IMR-90 (cell line): ENCODE measurements around the gene MAP7D1. TPM values are rescaled to one million over a fixed set of nuclear protein-coding genes. Genes with fewer than 3 reads are reported as not detected.

ENCODE experiments used
- ATAC-seq: fragments of 200-7000 bp; cut with Tn5 transposase; 2 replicates; pipeline ENCODE4 v1.9.1; 2020; ENCODE audit warnings: low read depth, mild to moderate bottlenecking, moderate library complexity
- BruUV-seq: library from RNA; stranded (reverse); fragments of 400-500 nt; replicated peaks from 2 replicates; lab custom pipeline; 2021; lab: Mats Ljungman, UMichigan
- CTCF ChIA-PET: fragments of 300-600 bp; formaldehyde crosslinking; extraction: SDS; loops from one replicate; lab custom pipeline; 2021; ENCODE audit warnings: antibody characterized with exemption; lab: Yijun Ruan, JAX
- POLR2A ChIA-PET: fragments of 300-600 bp; sonication (Branson Sonifier 250); formaldehyde crosslinking; loops from one replicate; lab custom pipeline; 2022; ENCODE audit warnings: antibody characterized with exemption; ENCODE audit not compliant: unreplicated experiment; lab: Charles Lee
- DNase-seq: peaks from one replicate; pipeline ENCODE4 v3.0.0; 2013
- H2AFZ ChIP-seq: replicated peaks from 2 replicates; pipeline ENCODE3; 2013; ENCODE audit warnings: low read length, mild to moderate bottlenecking; ENCODE audit not compliant: poor library complexity
- H2AK5ac ChIP-seq: 2 replicates; pipeline ENCODE4 v1.6.1; 2013; ENCODE audit warnings: low read depth, low read length, inconsistent platforms
- H2AK9ac ChIP-seq: replicated peaks from 2 replicates; pipeline ENCODE3; 2013; ENCODE audit warnings: mild to moderate bottlenecking, low read depth, low read length, moderate library complexity; ENCODE audit not compliant: poor library complexity
- H2BK120ac ChIP-seq: 2 replicates; pipeline ENCODE4 v1.6.1; 2013; ENCODE audit warnings: low read depth, low read length, inconsistent platforms
- H2BK15ac ChIP-seq: 3 replicates; pipeline ENCODE4 v1.6.1; 2013; ENCODE audit warnings: low read depth, low read length, inconsistent platforms
- H2BK20ac ChIP-seq: 2 replicates; pipeline ENCODE4 v1.6.1; 2013; ENCODE audit warnings: low read depth, mild to moderate bottlenecking, inconsistent platforms, low read length, moderate library complexity
- H2BK5ac ChIP-seq: 2 replicates; pipeline ENCODE4 v1.6.1; 2013; ENCODE audit warnings: mild to moderate bottlenecking, low read depth, low read length, inconsistent platforms; ENCODE audit not compliant: poor library complexity, severe bottlenecking
- H3K14ac ChIP-seq: replicated peaks from 2 replicates; pipeline ENCODE4 v1.6.1; 2013; ENCODE audit warnings: low read depth, low read length, inconsistent platforms
- H3K18ac ChIP-seq: 2 replicates; pipeline ENCODE4 v1.6.1; 2013; ENCODE audit warnings: low read depth, low read length, control low read depth
- H3K23ac ChIP-seq: 2 replicates; pipeline ENCODE4 v1.6.1; 2013; ENCODE audit warnings: low read depth, low read length, inconsistent platforms
- H3K27ac ChIP-seq: 2 replicates; pipeline ENCODE4 v1.5.1; 2013; ENCODE audit warnings: mild to moderate bottlenecking, control low read depth, low read length; ENCODE audit not compliant: insufficient read depth
- H3K27me3 ChIP-seq: 2 replicates; pipeline ENCODE4 v1.6.1; 2013; ENCODE audit warnings: low read length; ENCODE audit not compliant: control insufficient read depth, insufficient read depth
- H3K36me3 ChIP-seq: 2 replicates; pipeline ENCODE4 v1.6.1; 2013; ENCODE audit warnings: low read length, mixed read lengths; ENCODE audit not compliant: control insufficient read depth, insufficient read depth
- H3K4ac ChIP-seq: 2 replicates; pipeline ENCODE4 v1.6.1; 2013; ENCODE audit warnings: low read depth, low read length, inconsistent platforms
- H3K4me1 ChIP-seq: 2 replicates; pipeline ENCODE4 v1.6.1; 2013; ENCODE audit warnings: low read length, mixed read lengths; ENCODE audit not compliant: control insufficient read depth, insufficient read depth
- H3K4me2 ChIP-seq: 2 replicates; pipeline ENCODE4 v1.6.1; 2013; ENCODE audit warnings: low read depth, mild to moderate bottlenecking, control low read depth, low read length, moderate library complexity
- H3K4me3 ChIP-seq: 2 replicates; pipeline ENCODE4 v1.5.1; 2013; ENCODE audit warnings: low read depth, mild to moderate bottlenecking, control low read depth, low read length, moderate library complexity; ENCODE audit not compliant: insufficient read depth
- H3K56ac ChIP-seq: 2 replicates; pipeline ENCODE4 v1.6.1; 2013; ENCODE audit warnings: low read length, inconsistent platforms; ENCODE audit not compliant: insufficient read depth; ENCODE audit errors: extremely low read depth
- H3K79me1 ChIP-seq, 2 experiments: 2 replicates each; pipeline ENCODE4 v1.6.1; 2013; ENCODE audit warnings: low read length in 2 of 2, inconsistent platforms in 1 of 2, low read depth in 1 of 2
- H3K9ac ChIP-seq: 2 replicates; pipeline ENCODE4 v1.6.1; 2013; ENCODE audit warnings: low read depth, low read length, control low read depth
- H3K9me1 ChIP-seq: 2 replicates; pipeline ENCODE4 v1.6.1; 2013; ENCODE audit warnings: low read length, inconsistent platforms; ENCODE audit not compliant: insufficient read depth
- H3K9me3 ChIP-seq: 2 replicates; pipeline ENCODE4 v1.6.1; 2013; ENCODE audit warnings: low read length; ENCODE audit not compliant: control insufficient read depth, insufficient read depth
- H4K20me1 ChIP-seq: 2 replicates; pipeline ENCODE4 v1.6.1; 2013; ENCODE audit warnings: low read length, inconsistent platforms; ENCODE audit not compliant: insufficient read depth
- H4K5ac ChIP-seq: 2 replicates; pipeline ENCODE4 v1.6.1; 2013; ENCODE audit warnings: mild to moderate bottlenecking, low read depth, low read length, control low read depth
- H4K8ac ChIP-seq, 2 experiments: 2 replicates each; pipeline ENCODE4 v1.6.1; 2013; ENCODE audit warnings: low read depth in 2 of 2, low read length in 2 of 2, control low read depth in 1 of 2, inconsistent platforms in 1 of 2
- H4K91ac ChIP-seq: 2 replicates; pipeline ENCODE4 v1.6.1; 2013; ENCODE audit warnings: low read depth, low read length, inconsistent platforms; ENCODE audit not compliant: insufficient read depth
- BHLHE40 ChIP-seq: fragments of 150-350 bp; IDR thresholded peaks from 2 replicates; pipeline ENCODE4 v1.6.1; 2016; ENCODE audit warnings: mild to moderate bottlenecking, low read depth, low read length
- CEBPB ChIP-seq: IDR thresholded peaks from 2 replicates; pipeline ENCODE4 v1.6.1; 2012; ENCODE audit warnings: low read depth, low read length, improper control_type of control experiment
- CHD1 ChIP-seq: IDR thresholded peaks from 2 replicates; pipeline ENCODE4 v1.6.1; 2012; ENCODE audit warnings: low read depth, low read length, improper control_type of control experiment
- MAFK ChIP-seq: IDR thresholded peaks from 2 replicates; pipeline ENCODE4 v1.6.1; 2012; ENCODE audit warnings: low read depth, low read length, improper control_type of control experiment
- NFE2L2 ChIP-seq: fragments of 150-350 bp; IDR thresholded peaks from 2 replicates; pipeline ENCODE4 v1.6.1; 2016; ENCODE audit warnings: low read depth, mild to moderate bottlenecking, low read length
- WGBS, 2 experiments: methylation state at CpG; one replicate each; pipeline versions ENCODE4 v1.1.5 to v1.1.7; 2013; ENCODE audit warnings: missing lambda C conversion rate in 2 of 2; ENCODE audit not compliant: insufficient read length in 1 of 2; ENCODE audit errors: extremely low coverage in 2 of 2; 5-methylcytosine and 5-hydroxymethylcytosine counted together
- dilution Hi-C: fragments of 300-500 bp; cut with HindIII; formaldehyde crosslinking; loops from one replicate; pipeline ENCODE4 v1.14.3; 2018; ENCODE audit warnings: low sequenced_read_pairs; ENCODE audit not compliant: unreplicated experiment
- in situ Hi-C: fragments of 300-500 bp; cut with MboI; formaldehyde crosslinking; loops from 3 replicates; pipeline ENCODE4 v1.14.3; 2019; ENCODE audit warnings: low sequenced_read_pairs, inconsistent platforms, mixed read lengths
- intact Hi-C: fragments of 100-400 bp; cut with micrococcal nuclease; formaldehyde crosslinking; loops from 2 replicates; pipeline ENCODE4 v1.10.0; 2022
- polyA plus RNA-seq, 3 experiments: library from polyadenylated mRNA; depleted of rRNA; stranded (reverse); fragments of >200 nt; gene quantifications; 2 replicates each; pipeline ENCODE4 v1.2.3, GENCODE V29; 2012; ENCODE audit warnings: low replicate concordance in 1 of 3
- total RNA-seq: library from RNA; depleted of rRNA; stranded (reverse); fragments of >200 nt; gene quantifications from 2 replicates; pipeline ENCODE4 v1.2.3, GENCODE V29; 2012
- TF ChIP-seq, protein P1 (sequence below): conservative IDR thresholded peaks from 2 replicates; pipeline ENCODE4 v1.5.1; 2012; ENCODE audit warnings: mild to moderate bottlenecking, low read depth, low read length, improper control_type of control experiment

MAP7D1 gene
- total and polyA plus RNA-seq, 2 of the 4 experiments (the other 2 are of a cell fraction), result 32.3 to 81.9 TPM

DNA sequence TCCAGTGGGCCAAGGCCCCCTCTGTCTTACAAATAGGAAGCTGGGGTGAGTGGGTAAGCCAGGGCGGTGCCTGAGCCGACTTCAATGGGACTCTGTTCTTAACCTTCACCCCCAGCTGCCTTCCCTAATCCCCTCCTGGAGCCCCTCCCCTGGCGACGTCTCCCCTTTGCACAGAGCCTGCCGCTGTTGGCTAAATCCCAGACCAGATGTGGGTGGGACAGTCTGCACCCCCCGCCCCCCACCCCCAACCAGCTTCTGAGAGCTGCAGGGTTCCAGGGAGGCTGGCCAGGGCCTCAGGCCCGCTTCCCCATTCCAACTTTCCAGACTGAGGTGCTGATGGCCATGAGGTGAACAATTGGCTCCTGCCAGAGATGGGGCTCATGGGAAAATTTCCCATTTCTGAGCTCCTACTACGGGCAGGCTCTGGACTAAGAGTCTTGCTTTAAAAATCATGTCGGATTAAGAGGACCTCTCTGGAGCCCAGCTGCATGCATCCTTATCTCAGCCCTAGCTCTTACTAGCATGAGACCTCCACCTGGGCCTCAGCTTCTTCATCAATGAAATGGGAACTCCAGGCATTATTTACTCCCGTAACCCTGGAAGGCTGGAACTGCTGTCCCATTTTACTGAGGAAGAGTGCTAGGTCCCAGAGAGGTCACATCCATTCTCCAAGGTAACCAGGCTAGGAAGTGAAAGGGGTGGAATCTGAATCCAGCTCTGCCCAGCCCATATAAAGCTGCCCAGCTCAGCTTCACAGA is 37.3 kb upstream of the MAP7D1 start (continued):
- no peak for TF ChIP-seq CHD1

DNA sequence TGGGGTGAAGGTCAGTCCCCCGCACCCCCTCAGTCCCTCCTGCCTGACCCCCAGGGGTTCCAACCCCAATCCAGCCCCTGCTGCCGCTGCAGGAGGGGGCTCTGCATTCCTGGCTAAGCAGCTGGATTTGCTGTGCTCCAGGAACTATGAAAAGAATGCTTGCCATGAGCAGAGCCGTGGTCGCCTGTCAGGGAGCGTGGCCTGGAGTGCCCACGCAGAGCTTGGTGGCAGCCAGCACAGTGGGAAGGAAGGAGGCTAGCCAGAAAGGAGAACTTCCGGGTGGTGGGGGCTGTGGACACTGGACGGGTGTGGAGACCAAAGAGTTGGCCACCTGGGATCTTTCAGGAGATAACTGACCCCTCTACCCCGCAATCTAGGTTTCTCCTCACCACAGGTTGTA is 36.5 kb upstream of the MAP7D1 start:
- Histone ChIP-seq H3K4ac (peak overlapping the region; percentile 76), H3K4me3 (no peak overlapping the region), H2AK5ac (peak overlapping the region; percentile 38; the same call in 1 of the 2 replicates), H4K20me1 (no peaks in the 10 kb centered on the region; the same call in 1 of the 2 replicates), H3K56ac (no peak overlapping the region), H3K27ac (no peak overlapping the region), H2AK9ac (no peak overlapping the region), H2BK15ac (no peak overlapping the region), H4K8ac (peak overlapping the region in 1 of 2 experiments; percentile 40; a peak in 3 of 4 replicates), H3K36me3 (no peaks in the 10 kb centered on the region), H2BK120ac (peak overlapping the region; percentile 26), H3K4me2 (0 out of 2 replicates have a peak overlapping the region, but pooled peaks have one; percentile 5), H3K9me3 (no peaks in the 10 kb centered on the region), H3K9ac (no peak overlapping the region), H3K4me1 (peaks cover 13% of the 10 kb centered on the region), H3K79me1 (no peaks in the 10 kb centered on the region), H3K23ac (no peak overlapping the region), H2BK20ac (0 out of 2 replicates have a peak overlapping the region, but pooled peaks have one; percentile 17), H3K18ac (0 out of 2 replicates have a peak overlapping the region, but pooled peaks have one; percentile 15), H3K14ac (peak overlapping the region; percentile 28; the same call in 1 of the 2 replicates), H2BK5ac (peak overlapping the region; percentile 15), H4K91ac (peak overlapping the region; percentile 87), H2AFZ (peak overlapping the region; percentile 80), H3K9me1 (no peaks in the 10 kb centered on the region), H4K5ac (peak overlapping the region; percentile 9; the same call in 1 of the 2 replicates), H3K27me3 (peaks cover 18% of the 10 kb centered on the region)
- dilution Hi-C loops (no loop called here), in situ Hi-C loops (loop anchor here (25.0 kb wide), 1 partner anchor 293 kb away; no protein-coding TSS in a partner anchor), intact Hi-C loops (no loop called here)
- peak; percentile 69 for ATAC-seq
- ChIA-PET POLR2A (no interaction called here), CTCF (interaction anchor here (0.9 to 4.1 kb wide), 2 partner anchors 9 to 15 kb away, joined by 3 to 21 read pairs; no protein-coding TSS in a partner anchor)
- 60% methylated on average over 2 of the region's 9 CpGs; no CpG with 5 or more reads in 1 of the 2 experiments for WGBS, 2 experiments
- no peak for DNase-seq
- BruUV-seq, result no TSS peak
- TF ChIP-seq BHLHE40 (no peak), CEBPB (no peak), MAFK (no peak), NFE2L2 (no peak)
- TF ChIP-seq, protein P1, sequence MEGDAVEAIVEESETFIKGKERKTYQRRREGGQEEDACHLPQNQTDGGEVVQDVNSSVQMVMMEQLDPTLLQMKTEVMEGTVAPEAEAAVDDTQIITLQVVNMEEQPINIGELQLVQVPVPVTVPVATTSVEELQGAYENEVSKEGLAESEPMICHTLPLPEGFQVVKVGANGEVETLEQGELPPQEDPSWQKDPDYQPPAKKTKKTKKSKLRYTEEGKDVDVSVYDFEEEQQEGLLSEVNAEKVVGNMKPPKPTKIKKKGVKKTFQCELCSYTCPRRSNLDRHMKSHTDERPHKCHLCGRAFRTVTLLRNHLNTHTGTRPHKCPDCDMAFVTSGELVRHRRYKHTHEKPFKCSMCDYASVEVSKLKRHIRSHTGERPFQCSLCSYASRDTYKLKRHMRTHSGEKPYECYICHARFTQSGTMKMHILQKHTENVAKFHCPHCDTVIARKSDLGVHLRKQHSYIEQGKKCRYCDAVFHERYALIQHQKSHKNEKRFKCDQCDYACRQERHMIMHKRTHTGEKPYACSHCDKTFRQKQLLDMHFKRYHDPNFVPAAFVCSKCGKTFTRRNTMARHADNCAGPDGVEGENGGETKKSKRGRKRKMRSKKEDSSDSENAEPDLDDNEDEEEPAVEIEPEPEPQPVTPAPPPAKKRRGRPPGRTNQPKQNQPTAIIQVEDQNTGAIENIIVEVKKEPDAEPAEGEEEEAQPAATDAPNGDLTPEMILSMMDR, result no peak
